K562 (cell line): ENCODE results near the gene DOCK4. TPM values are rescaled to one million over a fixed set of nuclear protein-coding genes. Genes with fewer than 3 reads are reported as not detected.

ENCODE experiments used
- ATAC-seq: fragments of 200-7000 bp; cut with Tn5 transposase; 3 replicates; pipeline ENCODE4 v1.9.1; 2020; ENCODE audit warnings: moderate library complexity
- BruUV-seq: library from RNA; stranded (reverse); fragments of 400-500 nt; replicated peaks from 2 replicates; lab custom pipeline; 2021; lab: Mats Ljungman, UMichigan
- CTCF ChIA-PET: fragments of 300-600 bp; formaldehyde crosslinking; extraction: SDS; loops from one replicate; lab custom pipeline; 2021; ENCODE audit warnings: low intra/inter-chr PET ratio; lab: Yijun Ruan, JAX
- POLR2A ChIA-PET: fragments of 300-600, 350-650 bp; sonication (Branson Sonifier 250); formaldehyde crosslinking; extraction: SDS; loops from one replicate; lab custom pipeline; 2021; ENCODE audit warnings: antibody characterized with exemption, inconsistent platforms; lab: Yijun Ruan, JAX
- DNase-seq, 4 experiments: peaks; one replicate each; pipeline versions ENCODE4 v3.0.0 to v3.0.0-alpha.2; 2011 to 2018; ENCODE audit warnings: low spot score in 3 of 4, mixed read lengths in 3 of 4; ENCODE audit errors: extremely low read depth in 1 of 4
- FAIRE-seq: peaks from 2 replicates; lab custom pipeline; 2011; peaks lifted over from hg19 to GRCh38; lab: Jason Lieb, UNC
- H2AFZ ChIP-seq: 2 replicates; pipeline ENCODE4 v1.6.0; 2011; ENCODE audit warnings: low read depth, low read length, control low read depth, inconsistent platforms
- H3K27ac ChIP-seq: fragments of 200-600 bp; 3 replicates; pipeline ENCODE4 v1.8.0; 2011; ENCODE audit warnings: low read depth, mild to moderate bottlenecking, control low read depth, inconsistent platforms, low read length, moderate library complexity, mixed read lengths; ENCODE audit errors: extremely low read depth
- H3K27me3 ChIP-seq, 2 experiments: fragments of 300-600 bp in 1 of 2; 2 replicates in 1 of 2; 3 replicates in 1 of 2; pipeline versions ENCODE4 v1.6.0 to v1.8.0; 2011; ENCODE audit warnings: inconsistent platforms in 2 of 2, low read length in 2 of 2, mild to moderate bottlenecking in 1 of 2, mixed read lengths in 1 of 2, moderate library complexity in 1 of 2; ENCODE audit not compliant: control insufficient read depth in 2 of 2, insufficient read depth in 2 of 2
- H3K36me3 ChIP-seq: fragments of 300-600 bp; 3 replicates; pipeline ENCODE4 v1.8.0; 2011; ENCODE audit warnings: mild to moderate bottlenecking, low read length, inconsistent platforms; ENCODE audit not compliant: control insufficient read depth, insufficient read depth
- H3K4me1 ChIP-seq, 2 experiments: fragments of 200-600 bp in 1 of 2; replicated peaks in 1 of 2; 2 replicates in 1 of 2; 3 replicates in 1 of 2; pipeline versions ENCODE4 v1.5.1 to v1.8.0; 2011; ENCODE audit warnings: inconsistent platforms in 2 of 2, low read length in 2 of 2, mild to moderate bottlenecking in 1 of 2, mixed read lengths in 1 of 2, moderate library complexity in 1 of 2; ENCODE audit not compliant: control insufficient read depth in 2 of 2, insufficient read depth in 2 of 2
- H3K4me2 ChIP-seq: 2 replicates; pipeline ENCODE4 v1.6.1; 2011; ENCODE audit warnings: low read length, control low read depth, inconsistent platforms, mixed read lengths; ENCODE audit not compliant: insufficient read depth
- H3K4me3 ChIP-seq: fragments of 200-600 bp; sonication (generic), shearing (Covaris generic); 2 replicates; pipeline ENCODE4 v1.5.1; 2016; ENCODE audit warnings: control low read depth, inconsistent platforms
- H3K79me2 ChIP-seq: fragments of 200-600 bp; 3 replicates; pipeline ENCODE4 v1.8.0; 2011; ENCODE audit warnings: low read length, inconsistent platforms; ENCODE audit not compliant: control insufficient read depth, insufficient read depth
- H3K9ac ChIP-seq, 2 experiments: 2 replicates each; pipeline versions ENCODE4 v1.6.0 to v1.6.1; 2011; ENCODE audit warnings: low read depth in 2 of 2, low read length in 2 of 2, control low read depth in 1 of 2, inconsistent platforms in 1 of 2, mild to moderate bottlenecking in 1 of 2, mixed read lengths in 1 of 2; ENCODE audit not compliant: insufficient read depth in 1 of 2
- H3K9me1 ChIP-seq: one replicate; pipeline ENCODE4 v1.6.0; 2011; ENCODE audit warnings: inconsistent platforms, mild to moderate bottlenecking, low read length, moderate library complexity; ENCODE audit not compliant: control insufficient read depth, insufficient read depth
- H3K9me3 ChIP-seq: replicated peaks from 2 replicates; pipeline ENCODE4 v1.5.1; 2011; ENCODE audit warnings: low read depth, low read length, inconsistent platforms; ENCODE audit not compliant: control insufficient read depth, insufficient read depth
- H4K20me1 ChIP-seq: replicated peaks from 2 replicates; pipeline ENCODE4 v1.6.1; 2011; ENCODE audit warnings: low read length, inconsistent platforms, mixed read lengths; ENCODE audit not compliant: control insufficient read depth, insufficient read depth
- CEBPB ChIP-seq: fragments of 450-650 bp; IDR thresholded peaks from 2 replicates; pipeline ENCODE4 v1.6.1; 2016; ENCODE audit warnings: missing genetic modification characterization, missing compliant biosample characterization
- CUX1 ChIP-seq: fragments of 200-800 bp; sonication (Bioruptor generic); IDR thresholded peaks from 2 replicates; pipeline ENCODE4 v1.6.1; 2016; ENCODE audit warnings: missing genetic modification characterization, missing compliant biosample characterization
- VEZF1 ChIP-seq: fragments of 200-800 bp; sonication (Bioruptor generic); IDR thresholded peaks from 2 replicates; pipeline ENCODE4 v1.6.1; 2017; ENCODE audit warnings: missing genetic modification characterization, missing compliant biosample characterization
- WGBS: fragments of 100-300 bp; shearing (Covaris generic); methylation state at CpG from one replicate; pipeline ENCODE4 v1.1.6; 2016; ENCODE audit warnings: low coverage, mixed read lengths; ENCODE audit not compliant: insufficient coverage; ENCODE audit errors: missing lambda C conversion rate; 5-methylcytosine and 5-hydroxymethylcytosine counted together
- in situ Hi-C: fragments of 300-500 bp; cut with MboI; formaldehyde crosslinking; loops from 4 replicates; pipeline ENCODE4 v1.15.0; 2018; ENCODE audit warnings: inconsistent platforms, mixed read lengths
- intact Hi-C: fragments of 100-400 bp; cut with micrococcal nuclease; formaldehyde crosslinking; loops from 2 replicates; pipeline ENCODE4 v1.14.2; 2022
- polyA plus RNA-seq, 8 experiments: library from polyadenylated mRNA; depleted of rRNA in 4 of 8; stranded (reverse) in 5 of 8; unstranded in 3 of 8; fragments of >200 nt; fragmentation: Nextera tagmentation in 2 of 8; fragmentation: Illumina TruSeq in 1 of 8; extraction: Ambion mirVana in 2 of 8; extraction: Trizol in 1 of 8; gene quantifications; 2 replicates each; pipeline versions ENCODE4 v1.2.1 to v1.2.3, GENCODE V29; 2011 to 2014; ENCODE audit warnings: inconsistent platforms in 1 of 8, missing spikeins in 1 of 8
- total RNA-seq, 7 experiments: library from RNA; depleted of rRNA in 6 of 7; stranded (reverse); fragments of >200 nt in 6 of 7; fragmentation: Illumina TruSeq in 2 of 7; extraction: Trizol in 2 of 7; gene quantifications; 2 replicates each; pipeline versions ENCODE4 v1.2.1 to v1.2.3, GENCODE V29; 2011 to 2021; ENCODE audit warnings: low replicate concordance in 1 of 7
- TF ChIP-seq, protein P1 (sequence below): fragments of 250-450 bp; sonication (Bioruptor Pico); IDR thresholded peaks from 2 replicates; pipeline ENCODE4 v1.8.0; 2022; ENCODE audit warnings: inconsistent platforms, mild to moderate bottlenecking, moderate library complexity, borderline replicate concordance

DOCK4 gene
- total and polyA plus RNA-seq, 9 of the 15 experiments (the other 6 are each of a cell fraction or from before 2014, with no cell fraction given) = 0.42 to 5.7 (median 2.3) TPM

DNA sequence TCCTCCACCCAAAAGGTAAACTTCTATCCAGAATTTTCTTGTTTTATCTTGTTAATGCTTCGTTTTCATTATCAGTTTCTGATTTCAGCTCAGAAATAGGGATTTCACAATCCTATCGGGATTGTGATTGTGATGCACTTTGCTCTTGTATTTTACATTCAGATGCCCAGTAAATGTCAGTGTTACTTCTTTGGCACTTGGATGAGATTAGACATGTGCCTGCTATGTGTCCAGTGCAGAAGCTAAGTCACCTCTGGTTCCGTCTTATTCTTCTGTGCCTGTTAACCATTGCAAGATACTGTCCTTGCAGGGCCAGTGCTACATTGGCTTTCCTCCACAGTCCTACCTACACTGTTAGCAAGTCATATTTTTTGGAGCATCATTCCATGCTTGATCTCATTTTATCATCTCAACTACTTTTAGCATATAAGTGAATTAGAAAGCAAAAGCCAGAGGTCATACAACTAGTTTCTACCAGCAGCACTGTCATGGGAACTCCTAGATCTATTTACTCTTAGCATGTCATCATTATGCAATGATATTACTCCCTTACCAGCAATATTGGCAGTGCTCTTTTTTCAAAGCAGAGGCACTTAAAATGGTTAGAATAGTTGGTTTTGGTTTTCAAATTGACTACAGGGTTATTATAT, 27.0 kb upstream of the DOCK4 start:
- TF ChIP-seq VEZF1 (CRISPR knock-in tag) (no peak), CEBPB (tag) (peak; percentile 53), CUX1 (CRISPR knock-in tag) (no peak)
- TF ChIP-seq, protein P1, sequence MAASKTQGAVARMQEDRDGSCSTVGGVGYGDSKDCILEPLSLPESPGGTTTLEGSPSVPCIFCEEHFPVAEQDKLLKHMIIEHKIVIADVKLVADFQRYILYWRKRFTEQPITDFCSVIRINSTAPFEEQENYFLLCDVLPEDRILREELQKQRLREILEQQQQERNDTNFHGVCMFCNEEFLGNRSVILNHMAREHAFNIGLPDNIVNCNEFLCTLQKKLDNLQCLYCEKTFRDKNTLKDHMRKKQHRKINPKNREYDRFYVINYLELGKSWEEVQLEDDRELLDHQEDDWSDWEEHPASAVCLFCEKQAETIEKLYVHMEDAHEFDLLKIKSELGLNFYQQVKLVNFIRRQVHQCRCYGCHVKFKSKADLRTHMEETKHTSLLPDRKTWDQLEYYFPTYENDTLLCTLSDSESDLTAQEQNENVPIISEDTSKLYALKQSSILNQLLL (CRISPR knock-in tag) = peak; percentile 54; the same call in 1 of the 2 replicates
- Histone ChIP-seq H2AFZ (no peak overlapping the region), H3K4me3 (no peak overlapping the region), H3K36me3 (no peaks in the 10 kb centered on the region), H3K27ac (no peak overlapping the region), H3K9ac (no peak overlapping the region), H3K9me3 (no peaks in the 10 kb centered on the region), H3K79me2 (no peaks in the 10 kb centered on the region), H3K27me3 (no peaks in the 10 kb centered on the region), H3K4me1 (no peaks in the 10 kb centered on the region), H3K9me1 (no peaks in the 10 kb centered on the region), H4K20me1 (no peaks in the 10 kb centered on the region; the same call in 1 of the 2 replicates), H3K4me2 (no peak overlapping the region)
- ChIA-PET CTCF (no interaction called here), POLR2A (no interaction called here)
- in situ Hi-C loops (no loop called here), intact Hi-C loops (no loop called here)
- 23% methylated on average over 3 of the region's 3 CpGs for WGBS
- no TSS peak for BruUV-seq
- ATAC-seq (no peak), FAIRE-seq (no peak), DNase-seq (no peak)
